Measurements from ENCODE around the gene SHISA6.

DNA sequence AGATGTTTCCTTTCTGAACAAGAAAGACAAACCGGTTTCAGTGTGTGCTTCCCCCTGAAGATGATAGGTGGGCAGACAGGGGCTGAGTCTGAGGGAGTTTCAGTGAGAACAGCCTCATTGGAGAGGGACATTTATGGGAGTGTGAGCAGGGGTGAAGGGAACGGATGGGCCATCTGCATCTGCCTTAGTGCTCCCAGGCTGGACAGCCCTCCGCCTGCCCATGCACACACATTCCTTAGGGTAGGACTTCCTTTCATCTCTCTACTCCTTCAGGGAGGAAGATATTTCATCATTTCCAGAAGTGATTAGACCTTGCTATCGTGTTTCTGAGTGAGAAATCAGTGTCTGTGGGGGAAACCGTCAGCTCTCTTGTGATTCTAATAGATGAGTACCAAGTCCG is 3.8 kb downstream of the SHISA6 start:
- TF ChIP-seq, protein P1, sequence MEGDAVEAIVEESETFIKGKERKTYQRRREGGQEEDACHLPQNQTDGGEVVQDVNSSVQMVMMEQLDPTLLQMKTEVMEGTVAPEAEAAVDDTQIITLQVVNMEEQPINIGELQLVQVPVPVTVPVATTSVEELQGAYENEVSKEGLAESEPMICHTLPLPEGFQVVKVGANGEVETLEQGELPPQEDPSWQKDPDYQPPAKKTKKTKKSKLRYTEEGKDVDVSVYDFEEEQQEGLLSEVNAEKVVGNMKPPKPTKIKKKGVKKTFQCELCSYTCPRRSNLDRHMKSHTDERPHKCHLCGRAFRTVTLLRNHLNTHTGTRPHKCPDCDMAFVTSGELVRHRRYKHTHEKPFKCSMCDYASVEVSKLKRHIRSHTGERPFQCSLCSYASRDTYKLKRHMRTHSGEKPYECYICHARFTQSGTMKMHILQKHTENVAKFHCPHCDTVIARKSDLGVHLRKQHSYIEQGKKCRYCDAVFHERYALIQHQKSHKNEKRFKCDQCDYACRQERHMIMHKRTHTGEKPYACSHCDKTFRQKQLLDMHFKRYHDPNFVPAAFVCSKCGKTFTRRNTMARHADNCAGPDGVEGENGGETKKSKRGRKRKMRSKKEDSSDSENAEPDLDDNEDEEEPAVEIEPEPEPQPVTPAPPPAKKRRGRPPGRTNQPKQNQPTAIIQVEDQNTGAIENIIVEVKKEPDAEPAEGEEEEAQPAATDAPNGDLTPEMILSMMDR (IDR thresholded peaks at IDR 0.05), result no peak
- no peak for TF ChIP-seq EP300 (IDR thresholded peaks at IDR 0.05; ENCODE audit: low read depth)

All from transverse colon (tissue), 3 donors.